Measurements from ENCODE around the gene SNAPIN.
A peak's percentile ranks its signal among the peaks of the same experiment; 100 is the strongest.

The SNAPIN gene

GRCh38 chr1:153685544-153686340 is 27.2 kb downstream of the SNAPIN start:
- H3K9me3 Mint-ChIP-seq = no peaks in the 10 kb centered on the region
- peaks cover 50% of the 10 kb centered on the region for H3K4me1 Mint-ChIP-seq
- peak overlapping the region; percentile 97 for H3K27ac Mint-ChIP-seq
- peaks cover 28% of the 10 kb centered on the region for H3K27me3 Mint-ChIP-seq (ENCODE audit: low read depth, poor library complexity)
- TF ChIP-seq CTCF (IDR thresholded peaks at IDR 0.05) = no peak
- no peak overlapping the region for H3K4me3 Mint-ChIP-seq
- DNase-seq = no peak
- no peaks in the 10 kb centered on the region for H3K36me3 Mint-ChIP-seq (ENCODE audit: low read depth)

- H3K27ac Mint-ChIP-seq = no peak overlapping the region
- no peak for TF ChIP-seq CTCF (IDR thresholded peaks at IDR 0.05)
- DNase-seq = no peak
- no peak overlapping the region for H3K4me3 Mint-ChIP-seq
- H3K9me3 Mint-ChIP-seq = no peaks in the 10 kb centered on the region
- peaks cover 60% of the 10 kb centered on the region for H3K4me1 Mint-ChIP-seq
- peaks cover 10% of the 10 kb centered on the region for H3K27me3 Mint-ChIP-seq (ENCODE audit: low read depth, poor library complexity)
- H3K36me3 Mint-ChIP-seq (ENCODE audit: low read depth) = no peaks in the 10 kb centered on the region
Measured at GRCh38 chr1:153687346-153688125, 29.0 kb downstream of the SNAPIN start.

GRCh38 chr1:153688276-153688675 is 29.8 kb downstream of the SNAPIN start:
- no peak for DNase-seq
- Mint-ChIP-seq H3K9me3 (no peaks in the 10 kb centered on the region), H3K27me3 (ENCODE audit: low read depth, poor library complexity) (peaks cover 7% of the 10 kb centered on the region), H3K4me3 (no peak overlapping the region), H3K27ac (no peak overlapping the region), H3K36me3 (ENCODE audit: low read depth) (no peaks in the 10 kb centered on the region), H3K4me1 (peaks cover 60% of the 10 kb centered on the region)
- TF ChIP-seq CTCF (IDR thresholded peaks at IDR 0.05) = no peak

- Mint-ChIP-seq H3K27me3 (ENCODE audit: low read depth, poor library complexity) (peaks cover 8% of the 10 kb centered on the region), H3K4me1 (peaks cover 62% of the 10 kb centered on the region), H3K36me3 (ENCODE audit: low read depth) (no peaks in the 10 kb centered on the region), H3K9me3 (no peaks in the 10 kb centered on the region), H3K4me3 (no peak overlapping the region), H3K27ac (no peak overlapping the region)
- no peak for TF ChIP-seq CTCF (IDR thresholded peaks at IDR 0.05)
- DNase-seq = no peak
Measured at GRCh38 chr1:153688736-153689328, 30.3 kb downstream of the SNAPIN start.

GRCh38 chr1:153693466-153693865 is 35.0 kb downstream of the SNAPIN start:
- H3K36me3 Mint-ChIP-seq (ENCODE audit: low read depth) = no peaks in the 10 kb centered on the region
- peaks cover 52% of the 10 kb centered on the region for H3K4me1 Mint-ChIP-seq
- peaks cover 6% of the 10 kb centered on the region for H3K27me3 Mint-ChIP-seq (ENCODE audit: low read depth, poor library complexity)
- H3K4me3 Mint-ChIP-seq = no peak overlapping the region
- no peak for TF ChIP-seq CTCF (IDR thresholded peaks at IDR 0.05)
- H3K27ac Mint-ChIP-seq = no peak overlapping the region
- no peaks in the 10 kb centered on the region for H3K9me3 Mint-ChIP-seq
- DNase-seq = no peak
